HCT116 (cell line): ENCODE data around the gene AFTPH. TPM values are rescaled to one million over a fixed set of nuclear protein-coding genes. Genes with fewer than 3 reads are reported as not detected.

Experiments used
- ATAC-seq: fragments of 200-7000 bp; cut with Tn5 transposase; 2 replicates; pipeline ENCODE4 v1.9.1; 2020; ENCODE audit warnings: mild to moderate bottlenecking, moderate library complexity
- BruUV-seq: library from RNA; stranded (reverse); fragments of 400-500 nt; replicated peaks from 2 replicates; lab custom pipeline; 2021; lab: Mats Ljungman, UMichigan
- CTCF ChIA-PET: fragments of 300-600 bp; sonication (Branson Sonifier 250); formaldehyde crosslinking; loops from one replicate; lab custom pipeline; 2021; ENCODE audit warnings: antibody characterized with exemption; lab: Charles Lee
- POLR2A ChIA-PET: fragments of 300-600, 350-600 bp; sonication (Branson Sonifier 250); formaldehyde crosslinking; loops from one replicate; lab custom pipeline; 2021; ENCODE audit warnings: antibody characterized with exemption; lab: Charles Lee
- RAD21 ChIA-PET, 2 experiments: fragments of 300-600 bp; sonication (Branson Sonifier 250); formaldehyde crosslinking; loops; one replicate each; lab custom pipeline; 2023; ENCODE audit warnings: low total read pairs in 2 of 2; ENCODE audit not compliant: uncharacterized antibody in 2 of 2, unreplicated experiment in 2 of 2, low non-redundant PET in 1 of 2; lab: Charles Lee
- DNase-seq: peaks from one replicate; pipeline ENCODE4 v3.0.0-alpha.2; 2010; ENCODE audit warnings: low read depth, low spot score
- H2AFZ ChIP-seq: fragments of 200-600 bp; shearing (Covaris generic), sonication (generic); 2 replicates; pipeline ENCODE4 v1.6.1; 2017; ENCODE audit warnings: low read depth, mixed run types, mixed read lengths, antibody characterized with exemption, low read length; ENCODE audit not compliant: poor library complexity, severe bottlenecking
- H3K27ac ChIP-seq: 2 replicates; pipeline ENCODE4 v1.5.1; 2012; ENCODE audit warnings: low read depth, low read length
- H3K27me3 ChIP-seq: fragments of 200-600 bp; sonication (generic); 2 replicates; pipeline ENCODE4 v1.6.1; 2016; ENCODE audit warnings: mixed run types, low read length, mixed read lengths; ENCODE audit not compliant: insufficient read depth
- H3K36me3 ChIP-seq, 2 experiments: fragments of 200-500 bp in 1 of 2; fragments of 200-600 bp in 1 of 2; sonication (Bioruptor generic) in 1 of 2; sonication (generic) in 1 of 2; 2 replicates each; pipeline versions ENCODE4 v1.5.1 to v1.6.1; 2014 to 2016; ENCODE audit warnings: low read length in 2 of 2, inconsistent platforms in 1 of 2, mixed read lengths in 1 of 2, mixed run types in 1 of 2; ENCODE audit not compliant: insufficient read depth in 2 of 2, control insufficient read depth in 1 of 2
- H3K4me1 ChIP-seq, 2 experiments: fragments of 200-600 bp in 1 of 2; sonication (generic) in 1 of 2; 2 replicates each; pipeline versions ENCODE4 v1.5.1 to v1.6.1; 2012 to 2017; ENCODE audit warnings: low read length in 2 of 2, inconsistent platforms in 1 of 2, mild to moderate bottlenecking in 1 of 2, mixed read lengths in 1 of 2, mixed run types in 1 of 2, moderate library complexity in 1 of 2; ENCODE audit not compliant: insufficient read depth in 2 of 2, control insufficient read depth in 1 of 2
- H3K4me2 ChIP-seq: fragments of 200-600 bp; sonication (generic); 2 replicates; pipeline ENCODE4 v1.6.1; 2017; ENCODE audit warnings: mixed run types, low read length, mixed read lengths
- H3K4me3 ChIP-seq, 2 experiments: fragments of 200-600 bp in 1 of 2; sonication (generic) in 1 of 2; replicated peaks in 1 of 2; 2 replicates each; pipeline ENCODE4 v1.5.1; 2011 to 2016; ENCODE audit warnings: low read length in 2 of 2, control low read depth in 1 of 2, low read depth in 1 of 2, mild to moderate bottlenecking in 1 of 2, mixed read lengths in 1 of 2, mixed run types in 1 of 2
- H3K79me2 ChIP-seq: fragments of 200-600 bp; sonication (generic); 2 replicates; pipeline ENCODE4 v1.6.1; 2017; ENCODE audit warnings: mild to moderate bottlenecking, mixed run types, low read length, moderate library complexity, mixed read lengths; ENCODE audit not compliant: insufficient read depth
- H3K9ac ChIP-seq: fragments of 200-600 bp; sonication (generic); 2 replicates; pipeline ENCODE4 v1.6.1; 2016; ENCODE audit warnings: low read length, mixed read lengths
- H3K9me2 ChIP-seq: fragments of 200-600 bp; sonication (generic), shearing (Covaris generic); 2 replicates; pipeline ENCODE4 v1.6.1; 2017; ENCODE audit warnings: mixed run types, mild to moderate bottlenecking, moderate library complexity; ENCODE audit not compliant: insufficient read depth
- H3K9me3 ChIP-seq, 2 experiments: fragments of 200-500 bp in 1 of 2; fragments of 200-600 bp in 1 of 2; sonication (Bioruptor generic) in 1 of 2; sonication (generic) in 1 of 2; 2 replicates each; pipeline ENCODE4 v1.6.1; 2014 to 2017; ENCODE audit warnings: low read length in 2 of 2, mixed read lengths in 2 of 2, inconsistent platforms in 1 of 2, low read depth in 1 of 2, mild to moderate bottlenecking in 1 of 2, mixed run types in 1 of 2, moderate library complexity in 1 of 2; ENCODE audit not compliant: control insufficient read depth in 1 of 2, insufficient read depth in 1 of 2
- H4K20me1 ChIP-seq: fragments of 200-600 bp; sonication (generic), shearing (Covaris generic); 2 replicates; pipeline ENCODE4 v1.6.1; 2017; ENCODE audit warnings: mixed run types, mild to moderate bottlenecking, moderate library complexity; ENCODE audit not compliant: insufficient read depth
- CBX3 ChIP-seq: IDR thresholded peaks from 2 replicates; pipeline ENCODE4 v1.6.1; 2012; ENCODE audit warnings: low read depth
- CEBPB ChIP-seq: IDR thresholded peaks from 2 replicates; pipeline ENCODE4 v1.6.1; 2012; ENCODE audit warnings: low read depth
- EGR1 ChIP-seq: IDR thresholded peaks from 2 replicates; pipeline ENCODE4 v1.6.1; 2012; ENCODE audit warnings: low read depth
- ELF1 ChIP-seq: IDR thresholded peaks from 2 replicates; pipeline ENCODE4 v1.6.1; 2012; ENCODE audit warnings: low read depth, borderline replicate concordance
- EZH2 ChIP-seq: fragments of 200-600 bp; sonication (generic); IDR thresholded peaks from 2 replicates; pipeline ENCODE4 v1.6.1; 2017; ENCODE audit warnings: antibody characterized with exemption, mixed run types
- FOSL1 ChIP-seq: IDR thresholded peaks from 2 replicates; pipeline ENCODE4 v1.6.1; 2012; ENCODE audit warnings: low read depth
- JUND ChIP-seq: IDR thresholded peaks from 2 replicates; pipeline ENCODE4 v1.6.1; 2012
- POLR2A ChIP-seq: IDR thresholded peaks from 2 replicates; pipeline ENCODE4 v1.7.0; 2011; ENCODE audit warnings: borderline replicate concordance; ENCODE audit not compliant: insufficient read depth, insufficient read length; ENCODE audit errors: extremely low read depth
- RAD21 ChIP-seq: IDR thresholded peaks from 2 replicates; pipeline ENCODE4 v1.6.1; 2012; ENCODE audit warnings: low read depth, mild to moderate bottlenecking
- SRF ChIP-seq: IDR thresholded peaks from 2 replicates; pipeline ENCODE4 v1.6.1; 2012; ENCODE audit warnings: low read depth
- YY1 ChIP-seq: IDR thresholded peaks from 2 replicates; pipeline ENCODE4 v1.6.1; 2011; ENCODE audit warnings: low read length, low read depth, moderate library complexity, mild to moderate bottlenecking; ENCODE audit not compliant: insufficient replicate concordance; ENCODE audit errors: extremely low read depth
- ZFX ChIP-seq: fragments of 450-650 bp; IDR thresholded peaks from 2 replicates; pipeline ENCODE4 v1.6.1; 2017
- ZNF274 ChIP-seq: fragments of 200-500 bp; sonication (Bioruptor generic); IDR thresholded peaks from 2 replicates; pipeline ENCODE4 v1.6.1; 2014; ENCODE audit warnings: mild to moderate bottlenecking, low read depth, low read length, inconsistent platforms
- intact Hi-C: fragments of 100-400 bp; cut with micrococcal nuclease; formaldehyde crosslinking; loops from 2 replicates; pipeline ENCODE4 v1.10.0; 2022
- total RNA-seq: library from RNA; stranded (reverse); gene quantifications from one replicate; pipeline ENCODE4 v1.2.1, GENCODE V29; 2021; ENCODE audit not compliant: unreplicated experiment
- TF ChIP-seq, protein P1 (sequence below): IDR thresholded peaks from 2 replicates; pipeline ENCODE4 v1.6.1; 2012
- TF ChIP-seq, protein P2 (sequence below): IDR thresholded peaks from 2 replicates; pipeline ENCODE4 v1.6.1; 2012
- TF ChIP-seq, protein P3 (sequence below): IDR thresholded peaks from 2 replicates; pipeline ENCODE4 v1.6.1; 2011; ENCODE audit warnings: mild to moderate bottlenecking, low read length, moderate library complexity; ENCODE audit not compliant: insufficient replicate concordance; ENCODE audit errors: extremely low read depth
- TF ChIP-seq, protein P4 (sequence below), 3 experiments: fragments of 200-600 bp in 1 of 3; sonication (generic) in 1 of 3; IDR thresholded peaks in 2 of 3; conservative IDR thresholded peaks in 1 of 3; 2 replicates each; pipeline ENCODE4 v1.5.1; 2012 to 2017; ENCODE audit warnings: low read depth in 2 of 3, low read length in 2 of 3, antibody characterized with exemption in 1 of 3, borderline replicate concordance in 1 of 3, control low read depth in 1 of 3, mild to moderate bottlenecking in 1 of 3, mixed read lengths in 1 of 3, mixed run types in 1 of 3, moderate library complexity in 1 of 3; ENCODE audit not compliant: insufficient read depth in 1 of 3

Gene AFTPH
- total RNA-seq, 1 experiment from 2014 or later: 23.6 TPM

DNA sequence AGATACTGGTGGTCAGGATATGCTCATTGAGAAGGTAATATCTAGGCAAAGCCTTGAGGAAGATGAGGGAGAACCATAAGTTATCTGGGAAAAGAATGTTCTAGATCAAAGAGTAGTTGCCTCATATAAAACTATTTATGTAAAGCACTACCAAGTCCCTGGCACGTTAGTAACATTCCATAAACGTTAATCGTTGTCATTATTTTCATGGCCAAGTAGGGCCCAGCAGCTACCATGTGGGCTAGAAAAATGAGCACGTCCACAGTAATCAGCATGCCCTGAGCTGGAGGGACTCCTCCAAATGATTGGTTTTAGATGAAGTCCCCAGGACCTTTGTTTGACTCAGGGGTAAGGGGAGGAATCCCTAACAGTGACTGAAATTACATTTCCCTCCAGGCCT lies 32.7 kb upstream of the AFTPH start:
- ATAC-seq: no peak
- TF ChIP-seq ZNF274: no peak
- Histone ChIP-seq H3K9ac (no peak overlapping the region), H3K4me2 (no peak overlapping the region), H3K4me3 (no peak overlapping the region), H3K79me2 (no peaks in the 10 kb centered on the region), H3K27ac (no peak overlapping the region), H3K4me1 (peaks cover 0 to 4% of the 10 kb centered on the region in 2 experiments; a peak in 1 of 4 replicates), H3K27me3 (no peaks in the 10 kb centered on the region), H3K36me3 (no peaks in the 10 kb centered on the region), H3K9me3 (no peaks in the 10 kb centered on the region), H3K9me2 (no peaks in the 10 kb centered on the region), H4K20me1 (no peaks in the 10 kb centered on the region), H2AFZ (no peak overlapping the region)
- ChIA-PET RAD21 (no interaction called here), POLR2A (no interaction called here), CTCF (no interaction called here)
- no peak for DNase-seq
- intact Hi-C loops: no loop called here
- BruUV-seq: no TSS peak

DNA sequence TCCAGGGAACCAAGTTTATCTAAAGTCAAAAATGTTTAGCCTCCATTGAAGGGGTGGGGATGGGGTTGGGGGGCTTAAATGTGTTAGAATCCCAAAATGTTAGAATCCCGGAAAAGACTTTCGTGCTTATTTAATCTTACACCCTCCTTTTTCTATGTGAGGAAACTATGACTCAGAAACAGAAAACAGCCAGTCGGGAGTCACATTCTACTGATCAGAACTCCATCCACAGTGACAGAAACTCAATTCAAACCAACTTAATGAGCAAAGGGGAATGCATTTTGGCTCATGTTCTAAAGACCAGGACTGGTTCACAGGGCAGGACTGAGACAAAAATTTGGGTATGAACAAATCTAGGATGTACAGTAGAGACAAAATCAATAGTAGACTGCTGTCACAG lies 31.9 kb upstream of the AFTPH start:
- Histone ChIP-seq H3K4me1 (peaks cover 0 to 4% of the 10 kb centered on the region in 2 experiments; a peak in 1 of 4 replicates), H3K9ac (no peak overlapping the region), H3K9me3 (no peaks in the 10 kb centered on the region), H3K27me3 (no peaks in the 10 kb centered on the region), H4K20me1 (no peaks in the 10 kb centered on the region), H2AFZ (no peak overlapping the region), H3K4me3 (no peak overlapping the region), H3K36me3 (no peaks in the 10 kb centered on the region), H3K79me2 (no peaks in the 10 kb centered on the region), H3K9me2 (no peaks in the 10 kb centered on the region), H3K27ac (no peak overlapping the region), H3K4me2 (no peak overlapping the region)
- intact Hi-C loops: no loop called here
- ChIA-PET RAD21 (no interaction called here), CTCF (no interaction called here), POLR2A (no interaction called here)
- no peak for TF ChIP-seq JUND
- TF ChIP-seq, protein P1, sequence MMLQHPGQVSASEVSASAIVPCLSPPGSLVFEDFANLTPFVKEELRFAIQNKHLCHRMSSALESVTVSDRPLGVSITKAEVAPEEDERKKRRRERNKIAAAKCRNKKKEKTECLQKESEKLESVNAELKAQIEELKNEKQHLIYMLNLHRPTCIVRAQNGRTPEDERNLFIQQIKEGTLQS: no peak
- TF ChIP-seq ELF1: no peak
- no peak for TF ChIP-seq EGR1
- no peak for TF ChIP-seq CBX3
- TF ChIP-seq, protein P2, sequence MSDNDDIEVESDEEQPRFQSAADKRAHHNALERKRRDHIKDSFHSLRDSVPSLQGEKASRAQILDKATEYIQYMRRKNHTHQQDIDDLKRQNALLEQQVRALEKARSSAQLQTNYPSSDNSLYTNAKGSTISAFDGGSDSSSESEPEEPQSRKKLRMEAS: no peak
- TF ChIP-seq SRF: no peak
- TF ChIP-seq EZH2: no peak
- no peak for TF ChIP-seq ZNF274
- no peak for TF ChIP-seq RAD21
- TF ChIP-seq, protein P3, sequence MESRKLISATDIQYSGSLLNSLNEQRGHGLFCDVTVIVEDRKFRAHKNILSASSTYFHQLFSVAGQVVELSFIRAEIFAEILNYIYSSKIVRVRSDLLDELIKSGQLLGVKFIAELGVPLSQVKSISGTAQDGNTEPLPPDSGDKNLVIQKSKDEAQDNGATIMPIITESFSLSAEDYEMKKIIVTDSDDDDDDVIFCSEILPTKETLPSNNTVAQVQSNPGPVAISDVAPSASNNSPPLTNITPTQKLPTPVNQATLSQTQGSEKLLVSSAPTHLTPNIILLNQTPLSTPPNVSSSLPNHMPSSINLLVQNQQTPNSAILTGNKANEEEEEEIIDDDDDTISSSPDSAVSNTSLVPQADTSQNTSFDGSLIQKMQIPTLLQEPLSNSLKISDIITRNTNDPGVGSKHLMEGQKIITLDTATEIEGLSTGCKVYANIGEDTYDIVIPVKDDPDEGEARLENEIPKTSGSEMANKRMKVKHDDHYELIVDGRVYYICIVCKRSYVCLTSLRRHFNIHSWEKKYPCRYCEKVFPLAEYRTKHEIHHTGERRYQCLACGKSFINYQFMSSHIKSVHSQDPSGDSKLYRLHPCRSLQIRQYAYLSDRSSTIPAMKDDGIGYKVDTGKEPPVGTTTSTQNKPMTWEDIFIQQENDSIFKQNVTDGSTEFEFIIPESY: no peak
- no peak for TF ChIP-seq ZFX
- TF ChIP-seq FOSL1: no peak
- TF ChIP-seq YY1: no peak
- TF ChIP-seq CEBPB: no peak
- TF ChIP-seq, protein P4, sequence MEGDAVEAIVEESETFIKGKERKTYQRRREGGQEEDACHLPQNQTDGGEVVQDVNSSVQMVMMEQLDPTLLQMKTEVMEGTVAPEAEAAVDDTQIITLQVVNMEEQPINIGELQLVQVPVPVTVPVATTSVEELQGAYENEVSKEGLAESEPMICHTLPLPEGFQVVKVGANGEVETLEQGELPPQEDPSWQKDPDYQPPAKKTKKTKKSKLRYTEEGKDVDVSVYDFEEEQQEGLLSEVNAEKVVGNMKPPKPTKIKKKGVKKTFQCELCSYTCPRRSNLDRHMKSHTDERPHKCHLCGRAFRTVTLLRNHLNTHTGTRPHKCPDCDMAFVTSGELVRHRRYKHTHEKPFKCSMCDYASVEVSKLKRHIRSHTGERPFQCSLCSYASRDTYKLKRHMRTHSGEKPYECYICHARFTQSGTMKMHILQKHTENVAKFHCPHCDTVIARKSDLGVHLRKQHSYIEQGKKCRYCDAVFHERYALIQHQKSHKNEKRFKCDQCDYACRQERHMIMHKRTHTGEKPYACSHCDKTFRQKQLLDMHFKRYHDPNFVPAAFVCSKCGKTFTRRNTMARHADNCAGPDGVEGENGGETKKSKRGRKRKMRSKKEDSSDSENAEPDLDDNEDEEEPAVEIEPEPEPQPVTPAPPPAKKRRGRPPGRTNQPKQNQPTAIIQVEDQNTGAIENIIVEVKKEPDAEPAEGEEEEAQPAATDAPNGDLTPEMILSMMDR (IDR thresholded peaks at IDR 0.05 in 2 of 3, conservative IDR thresholded peaks at IDR 0.05 in 1 of 3; ENCODE audit: borderline replicate concordance in 1 of 3, insufficient read depth in 1 of 3, low read depth in 2 of 3, low read length in 2 of 3): no peak
- TF ChIP-seq POLR2A: no peak
- ATAC-seq: no peak
- no peak for DNase-seq
- no TSS peak for BruUV-seq
